ENCODE data around the gene SLC49A4.

SLC49A4 gene

DNA sequence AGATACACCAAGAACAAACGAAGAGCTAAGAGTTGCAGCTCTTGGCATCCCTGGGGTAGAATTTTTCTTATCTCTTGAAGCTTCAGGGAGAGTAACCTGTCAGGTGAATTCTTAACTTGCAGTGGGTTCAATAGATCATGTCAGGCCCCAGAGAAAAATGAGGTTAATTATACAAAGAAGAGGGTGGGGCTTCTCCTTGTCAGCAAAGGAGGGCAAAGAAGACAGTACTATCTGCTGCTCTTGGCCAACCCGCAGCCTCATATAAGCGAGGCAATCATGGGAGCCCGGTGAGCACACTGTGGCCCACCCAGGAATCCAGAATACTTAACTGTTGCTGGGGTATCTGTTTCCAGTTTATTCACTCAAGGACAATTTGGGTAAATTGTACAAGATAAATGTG lies 122.5 kb downstream of the SLC49A4 start:
- Histone ChIP-seq H3K4me3 (ENCODE audit: low read depth, low read length) (no peak overlapping the region), H3K4me1 (peaks cover 6% of the 10 kb centered on the region; the same call in 1 of the 2 replicates), H3K36me3 (no peaks in the 10 kb centered on the region), H3K27me3 (no peaks in the 10 kb centered on the region), H3K9me3 (no peaks in the 10 kb centered on the region)
- DNase-seq, result no peak
- TF ChIP-seq, protein P1, sequence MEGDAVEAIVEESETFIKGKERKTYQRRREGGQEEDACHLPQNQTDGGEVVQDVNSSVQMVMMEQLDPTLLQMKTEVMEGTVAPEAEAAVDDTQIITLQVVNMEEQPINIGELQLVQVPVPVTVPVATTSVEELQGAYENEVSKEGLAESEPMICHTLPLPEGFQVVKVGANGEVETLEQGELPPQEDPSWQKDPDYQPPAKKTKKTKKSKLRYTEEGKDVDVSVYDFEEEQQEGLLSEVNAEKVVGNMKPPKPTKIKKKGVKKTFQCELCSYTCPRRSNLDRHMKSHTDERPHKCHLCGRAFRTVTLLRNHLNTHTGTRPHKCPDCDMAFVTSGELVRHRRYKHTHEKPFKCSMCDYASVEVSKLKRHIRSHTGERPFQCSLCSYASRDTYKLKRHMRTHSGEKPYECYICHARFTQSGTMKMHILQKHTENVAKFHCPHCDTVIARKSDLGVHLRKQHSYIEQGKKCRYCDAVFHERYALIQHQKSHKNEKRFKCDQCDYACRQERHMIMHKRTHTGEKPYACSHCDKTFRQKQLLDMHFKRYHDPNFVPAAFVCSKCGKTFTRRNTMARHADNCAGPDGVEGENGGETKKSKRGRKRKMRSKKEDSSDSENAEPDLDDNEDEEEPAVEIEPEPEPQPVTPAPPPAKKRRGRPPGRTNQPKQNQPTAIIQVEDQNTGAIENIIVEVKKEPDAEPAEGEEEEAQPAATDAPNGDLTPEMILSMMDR (IDR thresholded peaks at IDR 0.05; ENCODE audit: low read depth, low read length), result no peak

DNA sequence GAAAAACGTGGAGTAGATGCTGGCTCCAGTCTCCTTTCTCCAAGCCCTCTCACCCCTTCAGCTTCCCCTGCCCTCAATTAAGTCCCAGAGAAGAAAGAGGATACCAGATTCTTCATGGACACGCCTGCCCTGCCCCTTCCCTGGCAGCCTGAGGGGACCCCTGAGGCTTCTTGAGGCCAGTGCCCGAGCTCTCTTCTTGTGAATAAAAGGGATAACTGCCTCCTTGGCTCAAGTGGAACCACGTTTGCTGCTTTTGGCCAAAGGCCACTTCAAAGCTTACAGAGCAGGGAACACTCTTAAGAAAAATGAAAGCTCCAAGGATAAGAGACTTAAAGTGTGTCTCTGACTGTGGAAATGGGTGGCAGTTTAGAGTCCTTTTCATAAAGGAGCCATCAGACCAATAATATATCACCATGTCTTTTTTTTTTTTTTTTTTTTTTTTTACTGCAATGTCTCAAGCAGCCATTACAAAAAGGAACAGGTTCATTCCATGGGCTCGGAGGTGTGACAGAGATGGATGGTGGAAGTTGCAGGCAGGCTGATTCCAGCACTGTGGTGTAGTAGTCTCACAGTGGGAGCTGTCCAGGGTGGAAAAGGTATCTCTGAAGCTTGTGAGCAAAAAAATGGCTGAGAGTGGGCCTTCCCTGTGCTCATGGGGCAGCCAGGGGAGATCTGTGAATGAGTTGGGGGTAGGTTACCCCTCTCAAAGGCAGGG lies 123.9 kb downstream of the SLC49A4 start:
- Histone ChIP-seq H3K27me3 (no peaks in the 10 kb centered on the region), H3K36me3 (no peaks in the 10 kb centered on the region), H3K4me1 (peaks cover 6% of the 10 kb centered on the region; the same call in 1 of the 2 replicates), H3K9me3 (no peaks in the 10 kb centered on the region), H3K4me3 (ENCODE audit: low read depth, low read length) (no peak overlapping the region)
- TF ChIP-seq, protein P1 (IDR thresholded peaks at IDR 0.05; ENCODE audit: low read depth, low read length), result no peak
- no peak for DNase-seq

DNA sequence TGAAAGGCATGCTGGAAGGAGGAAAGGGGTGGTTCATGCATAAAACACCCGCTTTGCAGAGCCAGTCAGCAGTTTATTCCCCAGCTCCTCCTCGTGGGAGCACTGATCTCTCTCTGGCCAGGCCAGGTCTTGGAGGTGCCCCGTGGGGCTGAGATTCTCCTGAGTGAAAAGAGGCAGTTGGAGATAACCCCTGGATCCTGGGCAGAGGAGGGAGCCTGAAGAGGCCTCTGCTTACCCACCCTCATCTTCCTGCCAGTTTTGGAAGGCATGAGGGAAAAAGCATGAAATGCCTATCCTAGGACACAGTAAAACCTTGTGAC lies 124.4 kb downstream of the SLC49A4 start:
- H3K4me1 ChIP-seq, result peaks cover 6% of the 10 kb centered on the region; the same call in 1 of the 2 replicates
- H3K27me3 ChIP-seq, result no peaks in the 10 kb centered on the region
- no peak overlapping the region for H3K4me3 ChIP-seq (ENCODE audit: low read depth, low read length)
- H3K9me3 ChIP-seq, result no peaks in the 10 kb centered on the region
- TF ChIP-seq, protein P1 (IDR thresholded peaks at IDR 0.05; ENCODE audit: low read depth, low read length), result no peak
- no peak for DNase-seq
- no peaks in the 10 kb centered on the region for H3K36me3 ChIP-seq

DNA sequence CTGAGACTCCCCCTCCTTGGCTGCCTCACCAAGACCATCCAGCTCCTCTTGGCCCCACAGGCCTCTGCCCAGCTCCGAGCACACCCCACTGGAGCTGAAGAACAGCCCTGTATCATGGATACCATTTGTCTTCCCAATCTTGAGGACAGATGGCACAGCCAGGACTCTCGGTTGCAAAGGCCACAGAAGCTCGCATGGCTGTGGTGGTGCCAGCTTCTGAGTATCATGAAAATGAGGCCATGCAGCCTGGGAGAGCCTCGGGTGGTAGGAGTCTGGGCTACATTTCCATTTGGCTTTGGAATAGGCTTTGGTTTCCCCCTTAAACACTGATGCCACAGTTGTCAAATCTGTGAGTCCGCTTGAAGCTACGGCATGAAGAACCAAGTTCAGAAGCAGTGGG lies 126.1 kb downstream of the SLC49A4 start:
- Histone ChIP-seq H3K36me3 (no peaks in the 10 kb centered on the region), H3K27me3 (no peaks in the 10 kb centered on the region), H3K9me3 (no peaks in the 10 kb centered on the region), H3K4me3 (ENCODE audit: low read depth, low read length) (no peak overlapping the region), H3K4me1 (peaks cover 6% of the 10 kb centered on the region; the same call in 1 of the 2 replicates)
- no peak for DNase-seq
- TF ChIP-seq, protein P1 (IDR thresholded peaks at IDR 0.05; ENCODE audit: low read depth, low read length), result no peak

DNA sequence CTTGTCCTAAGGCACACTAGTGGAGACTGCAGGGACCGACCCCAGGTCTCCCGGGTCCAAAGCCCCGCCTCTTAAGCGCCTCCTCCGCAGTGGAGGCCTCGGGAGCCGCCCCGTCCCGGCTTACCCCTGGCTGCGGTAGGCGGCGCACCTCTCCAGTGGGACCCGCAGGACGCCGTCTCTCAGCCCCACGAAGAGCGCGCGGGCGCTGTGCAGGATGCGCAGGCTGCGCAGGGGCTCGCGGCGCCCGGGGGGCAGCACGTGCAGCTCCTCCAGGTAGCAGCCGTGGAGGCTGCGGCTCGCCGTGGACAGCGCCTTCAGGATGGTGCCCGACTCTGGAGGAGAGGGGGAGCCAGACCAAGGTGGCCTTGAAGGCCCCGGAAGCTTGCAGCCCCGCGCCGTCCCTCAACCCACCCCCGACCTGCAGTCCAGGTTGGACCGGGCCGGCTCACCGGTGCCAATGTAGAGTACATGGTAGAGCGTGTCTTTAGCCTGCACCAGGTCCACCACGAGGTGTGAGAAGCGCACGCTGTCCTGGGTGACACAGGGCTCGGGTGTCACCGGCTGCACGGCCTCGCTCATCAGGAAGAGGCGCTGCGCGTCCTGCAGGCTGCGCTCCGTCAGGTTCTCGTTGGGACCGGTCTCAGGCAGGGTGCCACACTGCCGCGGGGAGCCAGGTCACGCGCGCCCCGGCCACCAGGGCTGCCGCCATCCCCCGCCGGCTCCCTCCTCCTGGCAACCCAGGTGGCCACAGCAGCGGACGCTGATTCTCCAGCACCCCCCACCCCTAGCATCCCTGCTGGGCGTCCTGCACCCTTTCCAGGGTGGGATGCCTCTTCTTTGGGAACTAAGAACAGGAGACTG lies 127.2 kb downstream of the SLC49A4 start:
- H3K9me3 ChIP-seq, result no peaks in the 10 kb centered on the region
- H3K4me3 ChIP-seq (ENCODE audit: low read depth, low read length), result no peak overlapping the region
- TF ChIP-seq, protein P1 (IDR thresholded peaks at IDR 0.05; ENCODE audit: low read depth, low read length), result no peak
- no peaks in the 10 kb centered on the region for H3K27me3 ChIP-seq
- DNase-seq, result no peak
- peaks cover 6% of the 10 kb centered on the region; the same call in 1 of the 2 replicates for H3K4me1 ChIP-seq
- H3K36me3 ChIP-seq, result no peaks in the 10 kb centered on the region

DNA sequence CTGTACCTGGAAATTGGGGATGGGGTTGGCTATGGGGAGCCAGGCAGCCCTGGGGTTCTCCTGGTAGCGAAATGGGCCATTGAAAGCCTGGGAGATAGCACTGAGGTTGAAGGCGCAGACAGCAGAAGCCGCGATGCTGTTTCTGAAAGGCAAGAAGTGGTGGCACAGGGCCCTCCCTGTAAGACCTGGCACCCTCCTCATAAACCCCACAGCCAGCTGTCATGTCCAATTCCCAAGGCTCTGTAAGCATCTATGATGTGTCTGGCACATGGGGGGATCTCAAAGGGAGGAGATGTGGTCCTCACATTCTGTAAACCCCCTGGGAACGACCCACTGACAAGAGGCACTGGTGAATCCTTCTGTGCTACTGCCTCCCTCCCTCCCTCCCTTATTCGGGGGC lies 128.7 kb downstream of the SLC49A4 start:
- Histone ChIP-seq H3K27me3 (no peaks in the 10 kb centered on the region), H3K4me1 (peaks cover 6% of the 10 kb centered on the region; the same call in 1 of the 2 replicates), H3K9me3 (no peaks in the 10 kb centered on the region), H3K4me3 (ENCODE audit: low read depth, low read length) (no peak overlapping the region), H3K36me3 (no peaks in the 10 kb centered on the region)
- no peak for DNase-seq
- TF ChIP-seq, protein P1 (IDR thresholded peaks at IDR 0.05; ENCODE audit: low read depth, low read length), result no peak

Measured in BE2C (cell line).